Measurements from ENCODE around the gene BCAS1.

DNA sequence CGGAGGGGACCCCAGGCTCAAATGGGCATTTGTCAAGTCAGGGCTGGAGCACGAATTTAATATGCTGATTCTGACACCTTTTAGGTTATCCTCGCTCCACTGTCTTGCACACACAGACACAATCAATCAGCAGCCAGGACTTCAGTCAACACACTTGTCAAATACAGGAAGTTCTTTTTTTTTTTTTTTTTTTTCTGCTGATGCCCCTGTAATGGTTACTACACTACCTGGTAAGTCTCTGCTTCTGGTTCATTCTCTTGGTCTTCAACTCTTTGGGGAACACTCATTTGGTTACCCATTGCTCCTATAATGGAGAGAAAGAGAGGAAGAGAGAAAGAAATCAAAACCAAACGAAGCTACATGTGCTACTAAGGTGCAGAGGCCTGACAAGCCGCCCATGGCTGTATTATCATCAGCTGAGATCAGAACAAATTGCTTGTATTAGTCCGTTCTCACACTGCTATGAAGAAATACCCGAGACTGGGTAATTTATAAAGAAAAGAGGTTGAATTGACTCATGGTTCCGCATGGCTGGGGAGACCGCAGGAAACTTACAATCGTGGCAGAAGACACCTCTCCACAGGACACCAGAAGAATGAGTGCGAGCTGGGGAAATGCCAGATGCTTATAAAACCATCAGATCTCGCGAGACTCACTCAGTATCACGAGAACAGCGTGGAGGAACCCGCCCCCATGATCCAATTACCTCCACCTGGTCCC lies 11.8 kb downstream of the BCAS1 start:
- no peak for TF ChIP-seq POLR2A (IDR thresholded peaks at IDR 0.05; ENCODE audit: extremely low read depth, insufficient read length)
- TF ChIP-seq, protein P1, sequence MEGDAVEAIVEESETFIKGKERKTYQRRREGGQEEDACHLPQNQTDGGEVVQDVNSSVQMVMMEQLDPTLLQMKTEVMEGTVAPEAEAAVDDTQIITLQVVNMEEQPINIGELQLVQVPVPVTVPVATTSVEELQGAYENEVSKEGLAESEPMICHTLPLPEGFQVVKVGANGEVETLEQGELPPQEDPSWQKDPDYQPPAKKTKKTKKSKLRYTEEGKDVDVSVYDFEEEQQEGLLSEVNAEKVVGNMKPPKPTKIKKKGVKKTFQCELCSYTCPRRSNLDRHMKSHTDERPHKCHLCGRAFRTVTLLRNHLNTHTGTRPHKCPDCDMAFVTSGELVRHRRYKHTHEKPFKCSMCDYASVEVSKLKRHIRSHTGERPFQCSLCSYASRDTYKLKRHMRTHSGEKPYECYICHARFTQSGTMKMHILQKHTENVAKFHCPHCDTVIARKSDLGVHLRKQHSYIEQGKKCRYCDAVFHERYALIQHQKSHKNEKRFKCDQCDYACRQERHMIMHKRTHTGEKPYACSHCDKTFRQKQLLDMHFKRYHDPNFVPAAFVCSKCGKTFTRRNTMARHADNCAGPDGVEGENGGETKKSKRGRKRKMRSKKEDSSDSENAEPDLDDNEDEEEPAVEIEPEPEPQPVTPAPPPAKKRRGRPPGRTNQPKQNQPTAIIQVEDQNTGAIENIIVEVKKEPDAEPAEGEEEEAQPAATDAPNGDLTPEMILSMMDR (IDR thresholded peaks at IDR 0.05; ENCODE audit: low read depth, low read length): no peak

Measured in NB4 (cell line).